Sciatic nerve (tissue), 2 donors: ENCODE results near the gene IMPDH1. TPM values are rescaled to one million over a fixed set of nuclear protein-coding genes. Genes with fewer than 3 reads are reported as not detected.

ENCODE experiments used
- ATAC-seq: fragments of 200-7000 bp; cut with Tn5 transposase; one replicate; pipeline ENCODE4 v1.9.1; 2020; ENCODE audit warnings: mild to moderate bottlenecking, moderate library complexity
- DNase-seq: peaks from one replicate; pipeline ENCODE4 v3.0.0-alpha.2; 2020; ENCODE audit warnings: low spot score
- intact Hi-C: fragments of 100-400 bp; cut with DNase I; formaldehyde crosslinking; loops from one replicate; pipeline ENCODE4 v1.14.2; 2022
- total RNA-seq: library from RNA; stranded (reverse); fragmentation: NEBNext Ultra II Directional; extraction: Animal tissue kit (Norgen Biotek cat#: 25700); gene quantifications from one replicate; pipeline ENCODE4 v1.2.1, GENCODE V29; 2021
- donor health status: DM: no; HTN: no; CAD: no.
- donor health status: DM: no; HTN: no; CAD: no.

Gene IMPDH1
- total RNA-seq, 1 donor from 2014 or later = 49.3 TPM

GRCh38 chr7:128392446-128393327 is 17.1 kb downstream of the IMPDH1 start:
- intact Hi-C loops = no loop called here
- ATAC-seq (no peak), DNase-seq (no peak)

- intact Hi-C loops = no loop called here
- no peak for ATAC-seq
- no peak for DNase-seq
Measured at GRCh38 chr7:128391805-128392204, 18.0 kb downstream of the IMPDH1 start.

DNA sequence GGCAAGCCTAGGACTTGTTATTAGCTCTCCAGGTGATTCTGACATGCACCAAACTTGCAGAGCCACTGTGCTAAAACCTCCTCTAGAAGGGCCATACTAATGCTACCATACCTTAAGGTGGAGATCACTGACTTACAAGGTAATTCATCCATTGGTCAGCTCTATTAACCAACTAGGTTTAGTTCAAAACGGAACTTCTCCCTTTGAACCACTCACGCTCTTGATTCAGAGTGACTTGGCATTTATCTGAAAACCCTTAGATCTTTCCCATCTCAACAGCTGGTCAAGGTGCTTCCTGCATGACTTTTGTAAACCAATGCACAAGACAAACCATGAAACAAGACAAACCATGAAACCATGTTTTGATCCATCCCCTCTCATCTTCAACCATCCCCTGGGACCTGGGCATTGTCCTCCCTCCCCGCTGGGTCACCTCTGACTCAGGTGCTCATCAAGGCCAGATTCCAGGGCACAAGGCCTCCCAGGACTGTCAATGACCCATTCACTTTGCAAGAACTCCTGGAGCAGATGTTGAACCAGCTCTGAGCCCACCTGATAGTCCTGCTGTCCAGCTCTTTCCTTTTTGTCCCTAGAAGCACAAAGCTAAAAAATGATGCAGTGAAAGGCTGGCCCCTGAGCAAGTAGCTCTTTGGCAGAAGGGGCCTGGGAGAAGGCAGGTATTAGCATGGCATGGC is 18.8 kb downstream of the IMPDH1 start:
- DNase-seq = no peak
- no peak for ATAC-seq
- intact Hi-C loops = no loop called here

- no peak for ATAC-seq
- DNase-seq = no peak
- intact Hi-C loops = no loop called here
Measured at GRCh38 chr7:128389618-128390329, 20.0 kb downstream of the IMPDH1 start.

DNA sequence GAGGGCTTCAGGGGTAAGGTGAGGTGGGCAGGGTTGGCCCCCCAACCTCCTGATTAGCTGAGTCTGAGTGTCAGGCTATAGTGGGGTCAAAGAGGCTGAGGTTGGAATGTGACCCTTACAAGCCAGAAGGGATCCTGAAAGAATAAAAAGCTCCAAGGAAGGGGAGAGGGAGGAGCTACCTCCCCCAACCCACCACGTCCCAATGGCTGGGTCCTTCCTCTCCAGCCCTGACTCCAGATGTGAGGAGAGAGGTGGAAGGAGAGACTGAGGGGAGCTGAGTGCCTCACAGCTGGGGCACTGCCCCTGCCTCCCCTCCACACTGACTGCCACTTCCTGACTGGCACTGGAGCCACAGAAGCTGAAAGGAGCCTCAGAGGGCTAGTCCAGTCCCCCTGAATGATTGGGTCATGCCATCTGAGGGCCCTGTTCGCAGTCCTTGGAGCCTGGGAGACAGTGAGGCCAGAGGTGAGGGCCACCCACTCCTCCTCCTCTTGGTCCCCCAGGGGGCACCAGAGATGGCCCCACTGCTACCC is 20.6 kb downstream of the IMPDH1 start:
- no peak for ATAC-seq
- intact Hi-C loops = no loop called here

DNA sequence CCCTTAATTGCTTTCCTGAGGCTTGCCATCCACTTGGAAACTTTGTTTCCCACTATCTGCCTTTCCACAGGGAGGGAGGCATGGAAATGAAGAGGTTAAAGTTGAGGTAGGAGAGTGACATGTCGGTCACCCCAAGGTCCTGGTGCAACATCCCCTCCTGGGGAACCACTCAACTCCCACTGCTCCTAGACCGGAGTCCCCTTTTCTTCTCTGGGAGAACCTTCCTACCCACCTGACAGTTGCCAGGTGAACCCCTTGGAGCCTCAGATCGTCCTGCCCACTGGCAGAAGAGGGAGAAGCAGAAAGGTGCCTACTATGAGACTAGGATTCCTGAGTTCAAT is 21.7 kb downstream of the IMPDH1 start:
- DNase-seq (no peak), ATAC-seq (no peak)
- intact Hi-C loops = loop anchor here (1.0 kb wide), 1 partner anchor 18 kb away; no protein-coding TSS in a partner anchor

More for the DNA sequence above, 20.6 kb downstream of the IMPDH1 start:
- no peak for DNase-seq

DNA sequence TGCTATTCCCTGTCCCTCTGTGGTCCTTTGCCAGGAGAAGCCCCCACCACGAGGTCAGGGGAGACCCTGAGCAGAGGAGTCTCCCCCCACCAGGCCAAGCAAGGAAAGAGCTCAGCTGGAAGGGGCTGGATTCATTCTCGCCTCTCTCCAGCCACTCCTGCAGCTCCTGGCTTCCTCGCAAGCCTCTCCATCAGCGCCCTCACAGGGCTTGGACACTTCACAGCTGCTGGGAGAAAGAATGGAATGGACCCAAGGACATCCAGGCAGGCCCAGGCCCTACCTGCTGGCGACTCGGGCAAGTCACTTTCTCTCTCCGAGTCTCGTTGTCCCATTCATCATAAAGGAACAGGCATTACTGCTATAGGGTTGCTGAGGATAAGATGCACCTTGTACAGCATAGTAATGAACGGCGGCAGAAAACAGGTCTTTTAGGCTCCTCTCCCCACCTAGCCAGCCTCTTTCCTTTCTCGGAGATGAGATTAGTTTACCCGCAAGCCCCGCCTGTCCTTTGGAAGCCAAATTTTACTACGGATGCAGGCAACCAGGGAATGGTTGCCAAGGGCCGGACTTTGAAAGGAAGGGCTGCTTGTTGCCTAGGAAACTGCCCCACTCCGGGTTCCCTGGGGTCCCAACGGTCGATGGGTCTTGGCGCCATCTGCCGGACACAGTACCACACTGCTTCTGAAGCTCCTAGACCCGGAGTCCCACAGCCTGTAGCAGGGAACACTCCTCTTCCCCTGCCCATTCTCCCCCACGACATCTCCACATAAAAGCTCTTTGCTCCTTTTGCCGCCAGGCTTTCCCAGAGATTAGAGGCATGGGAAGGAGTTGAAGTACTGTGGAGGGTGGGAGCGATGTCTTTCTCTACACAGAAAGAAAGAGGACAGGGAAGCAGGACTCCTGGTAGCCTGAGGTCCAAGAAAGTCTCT is 22.3 kb downstream of the IMPDH1 start:
- DNase-seq (peak; percentile 92), ATAC-seq (peak; percentile 94)
- intact Hi-C loops = loop anchor here (1.0 kb wide), 1 partner anchor 19 kb away; no protein-coding TSS in a partner anchor

DNA sequence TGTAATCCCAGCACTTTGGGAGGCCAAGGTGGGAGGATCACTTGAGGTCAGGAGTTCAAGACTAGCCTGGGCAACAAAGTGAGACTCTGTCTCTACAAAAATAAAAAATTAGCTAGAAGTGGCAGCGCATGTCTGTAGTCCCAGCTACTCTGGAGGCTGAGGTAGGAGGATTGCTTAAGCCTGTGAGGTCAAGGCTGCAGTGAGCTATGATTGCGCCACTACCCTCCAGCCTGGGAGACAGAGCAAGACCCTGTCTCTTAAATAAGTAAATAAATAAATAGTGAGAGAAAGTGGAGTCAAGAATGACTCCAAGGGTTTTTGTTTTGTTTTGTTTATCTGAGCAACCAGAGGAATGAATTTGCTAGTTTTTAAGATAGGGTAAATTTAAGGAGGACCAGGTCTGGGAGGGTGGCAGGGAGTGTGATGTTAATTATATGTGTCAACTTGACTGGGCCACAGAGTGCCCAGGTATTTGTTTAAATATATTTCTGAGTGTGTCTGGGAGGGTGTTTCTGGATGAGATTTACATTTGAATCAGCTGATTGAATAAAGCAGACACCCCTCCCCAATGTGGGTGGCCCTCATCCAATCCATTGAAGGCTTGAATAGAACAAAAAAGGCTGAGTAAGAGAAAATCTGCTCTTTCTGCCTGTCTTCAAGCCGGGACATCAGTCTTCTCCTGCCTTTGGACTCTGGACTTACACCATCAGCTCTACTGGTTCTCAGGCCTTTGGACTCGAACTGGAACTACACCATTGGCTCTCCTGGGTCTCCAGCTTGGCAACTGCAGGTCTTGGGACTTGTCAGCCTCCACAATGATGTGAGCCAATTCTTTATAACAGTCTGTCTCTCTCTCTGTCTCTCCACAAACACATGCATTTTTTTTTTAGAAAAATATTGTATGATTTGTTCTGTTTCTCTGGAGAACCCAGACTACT is 23.5 kb downstream of the IMPDH1 start:
- no peak for ATAC-seq
- no peak for DNase-seq
- intact Hi-C loops = no loop called here

- ATAC-seq (no peak), DNase-seq (no peak)
- intact Hi-C loops = no loop called here
Measured at GRCh38 chr7:128384726-128385125, 25.1 kb downstream of the IMPDH1 start.

- DNase-seq (no peak), ATAC-seq (no peak)
- intact Hi-C loops = no loop called here
Measured at GRCh38 chr7:128383776-128384175, 26.0 kb downstream of the IMPDH1 start.

DNA sequence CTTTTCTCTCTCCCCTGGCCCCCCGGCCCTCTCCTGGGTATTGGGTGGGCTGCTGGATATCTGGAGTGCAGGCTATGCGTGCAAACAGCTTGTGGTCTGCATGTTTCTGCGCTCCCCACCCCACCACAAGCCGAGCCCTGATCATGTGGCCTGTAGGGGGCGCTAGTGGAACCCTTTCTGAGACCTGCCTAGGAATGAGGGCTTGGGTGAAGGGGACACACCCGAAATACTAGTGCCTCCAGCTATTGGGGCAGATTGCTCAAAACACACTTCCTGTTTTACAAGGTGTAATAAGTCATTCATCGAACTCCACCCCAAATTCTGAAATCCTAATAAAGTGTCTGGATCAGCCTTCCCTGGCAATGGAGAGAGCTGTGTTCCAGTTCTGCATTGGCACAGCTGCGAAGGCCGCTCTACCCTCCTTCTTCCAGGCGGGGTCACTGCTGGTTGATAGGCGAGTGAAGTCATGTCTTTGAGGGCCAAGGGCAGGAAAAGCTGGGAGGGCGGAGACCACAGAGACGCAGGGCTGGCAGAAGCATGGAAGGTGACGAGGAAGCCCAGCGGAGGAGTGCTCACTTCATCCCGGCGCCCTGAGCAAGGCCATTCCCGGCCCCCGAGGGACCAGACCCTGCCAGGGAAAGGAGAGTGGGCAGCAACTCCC is 28.5 kb downstream of the IMPDH1 start:
- ATAC-seq (no peak), DNase-seq (no peak)
- intact Hi-C loops = no loop called here

DNA sequence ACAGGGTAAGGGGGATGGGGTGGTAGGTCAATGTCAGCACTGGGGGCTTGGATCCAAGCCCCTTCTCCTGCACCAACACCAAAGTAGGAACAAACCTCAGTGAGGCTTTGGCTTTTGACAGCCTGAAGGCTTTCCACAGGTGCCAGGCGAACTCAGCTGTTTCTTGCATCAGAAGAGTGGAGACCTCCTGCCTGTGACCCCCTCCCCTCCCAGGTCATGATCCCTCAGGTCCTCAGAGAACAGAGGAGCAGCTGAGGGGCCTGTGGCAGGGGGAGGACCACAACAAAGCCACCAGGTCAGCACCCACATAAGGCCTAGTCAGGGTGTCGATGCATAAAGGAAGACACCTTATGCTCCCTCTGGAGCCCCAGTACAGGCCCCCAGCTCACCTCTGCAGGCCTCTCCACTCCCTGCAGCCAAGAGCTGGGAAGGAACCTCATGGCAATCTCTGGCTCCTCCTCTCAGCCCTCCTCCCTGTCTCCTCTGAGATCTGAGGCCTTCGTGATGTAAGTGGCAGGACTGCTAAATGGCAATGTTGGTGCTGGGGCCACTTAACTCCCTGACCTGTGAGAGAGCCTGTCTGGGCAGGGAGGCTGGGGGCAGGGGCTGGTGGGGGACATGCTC is 29.2 kb downstream of the IMPDH1 start:
- no peak for DNase-seq
- intact Hi-C loops = no loop called here

DNA sequence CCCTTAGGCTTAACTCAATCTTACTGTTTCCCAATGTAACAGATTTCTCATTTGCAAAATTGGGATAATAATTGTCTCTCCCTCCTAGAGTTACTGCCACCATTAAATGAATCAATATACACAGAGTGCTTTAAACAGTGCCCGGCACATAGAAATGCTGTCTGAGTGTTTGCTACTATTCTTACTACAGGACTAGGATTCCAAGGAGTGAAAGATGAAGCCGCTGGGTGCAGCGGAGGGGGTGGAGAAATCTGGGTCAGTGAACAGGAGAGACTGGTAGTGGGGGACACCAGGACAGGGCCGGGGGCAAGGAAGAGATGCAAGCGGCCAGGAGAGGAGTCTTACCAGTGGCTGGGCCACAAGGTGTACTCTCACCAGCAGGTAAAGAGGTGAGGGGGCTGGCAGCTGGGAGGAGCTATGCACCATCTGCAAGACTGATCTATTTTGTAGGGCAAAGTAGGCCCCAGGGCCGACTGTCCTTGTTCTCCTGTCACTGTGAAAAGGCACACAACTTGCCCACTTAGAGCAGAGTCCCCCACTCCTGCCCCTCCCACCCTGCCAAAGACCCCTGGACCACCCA is 29.8 kb downstream of the IMPDH1 start:
- ATAC-seq = no peak
- intact Hi-C loops = no loop called here

More for the DNA sequence above, 29.2 kb downstream of the IMPDH1 start:
- ATAC-seq = no peak

GRCh38 chr7:128378637-128379036 is 31.1 kb downstream of the IMPDH1 start:
- no peak for DNase-seq
- intact Hi-C loops = no loop called here

More for the DNA sequence above, 29.8 kb downstream of the IMPDH1 start:
- DNase-seq = no peak

DNA sequence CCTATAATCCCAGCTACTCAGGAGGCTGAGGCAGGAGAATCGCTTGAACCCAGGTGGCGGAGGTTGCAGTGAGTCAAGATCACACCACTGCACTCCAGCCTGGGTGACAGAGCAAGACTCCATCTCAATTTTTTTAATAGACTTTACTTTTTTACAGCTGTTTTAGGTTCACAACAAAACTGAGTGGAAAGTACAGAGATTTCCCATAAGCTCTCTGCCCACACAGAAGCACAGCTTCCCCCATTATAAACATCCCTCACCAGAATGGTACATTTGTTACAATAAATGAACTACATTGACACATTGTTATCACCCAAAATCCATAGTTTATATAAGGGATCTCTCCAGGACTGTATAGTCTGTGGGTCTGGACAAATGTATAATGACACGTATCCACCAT is 33.7 kb downstream of the IMPDH1 start:
- ATAC-seq = no peak
- intact Hi-C loops = no loop called here
- DNase-seq = no peak

More at GRCh38 chr7:128378637-128379036, 31.1 kb downstream of the IMPDH1 start:
- no peak for ATAC-seq

DNA sequence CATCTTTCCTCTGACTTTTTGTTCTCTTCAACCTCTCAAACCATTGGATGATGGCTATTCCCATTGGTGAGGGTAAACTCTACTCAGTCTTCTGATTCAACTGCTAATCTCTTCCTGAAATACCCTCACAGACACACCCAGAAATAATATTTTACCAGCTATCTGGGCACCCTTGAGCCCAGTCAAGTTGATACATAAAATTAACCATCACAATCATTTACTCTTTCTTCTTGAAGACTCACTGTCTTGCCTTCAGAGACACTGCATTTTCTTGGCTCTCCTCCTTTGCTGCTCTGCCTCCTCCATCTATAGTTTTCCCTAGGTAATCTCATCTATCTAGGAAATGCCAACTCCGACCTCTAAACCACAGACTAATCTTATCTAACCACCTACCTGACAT is 35.7 kb downstream of the IMPDH1 start:
- no peak for ATAC-seq
- intact Hi-C loops = no loop called here
- DNase-seq = no peak
